Measurements from ENCODE around the gene PPP1R3E.
"Not testable (repeated sequence)": the region's sequence is repeated elsewhere in the genome, so short reads cannot be mapped to it uniquely, and the experiment has no call there.

PPP1R3E gene

GRCh38 chr14:23345987-23346692 lies 43.5 kb upstream of the PPP1R3E start:
- TF ChIP-seq CTCF (IDR thresholded peaks at IDR 0.05; ENCODE audit: low read depth, low read length), result no peak
- DNase-seq (ENCODE audit: extremely low read depth, low read depth), result no peak

GRCh38 chr14:23344481-23344880 lies 41.8 kb upstream of the PPP1R3E start:
- no peak for TF ChIP-seq CTCF (IDR thresholded peaks at IDR 0.05; ENCODE audit: low read depth, low read length)
- DNase-seq (ENCODE audit: extremely low read depth, low read depth), result no peak

- TF ChIP-seq CTCF (IDR thresholded peaks at IDR 0.05; ENCODE audit: low read depth, low read length), result no peak
Measured at GRCh38 chr14:23339506-23340268, 37.0 kb upstream of the PPP1R3E start.

GRCh38 chr14:23335623-23336022 lies 33.0 kb upstream of the PPP1R3E start:
- no peak for DNase-seq (ENCODE audit: extremely low read depth, low read depth)
- TF ChIP-seq CTCF (IDR thresholded peaks at IDR 0.05; ENCODE audit: low read depth, low read length), result no peak

More at GRCh38 chr14:23339506-23340268, 37.0 kb upstream of the PPP1R3E start:
- DNase-seq (ENCODE audit: extremely low read depth, low read depth), result no peak

GRCh38 chr14:23327947-23328744 lies 25.5 kb upstream of the PPP1R3E start:
- peak; percentile 86 for TF ChIP-seq CTCF (IDR thresholded peaks at IDR 0.05; ENCODE audit: low read depth, low read length)
- DNase-seq (ENCODE audit: extremely low read depth, low read depth), result peak; percentile 49

GRCh38 chr14:23326491-23327332 lies 24.1 kb upstream of the PPP1R3E start:
- TF ChIP-seq CTCF (IDR thresholded peaks at IDR 0.05; ENCODE audit: low read depth, low read length), result no peak
- DNase-seq (ENCODE audit: extremely low read depth, low read depth), result no peak

- not testable (repeated sequence) for DNase-seq (ENCODE audit: extremely low read depth, low read depth)
Measured at GRCh38 chr14:23325746-23326145, 23.1 kb upstream of the PPP1R3E start.
